Neural progenitor cell (in vitro differentiated cells): Measurements from ENCODE around the gene TLX1.

Experiments
- CTCF ChIP-seq: fragments of 200-600 bp; sonication (generic); IDR thresholded peaks from 2 replicates; pipeline ENCODE4 v1.5.1; 2017; ENCODE audit warnings: antibody characterized with exemption, mild to moderate bottlenecking
- EZH2 ChIP-seq: fragments of 200-600 bp; sonication (generic); IDR thresholded peaks from 2 replicates; pipeline ENCODE4 v1.6.1; 2017; ENCODE audit warnings: antibody characterized with exemption, mild to moderate bottlenecking, moderate library complexity

DNA sequence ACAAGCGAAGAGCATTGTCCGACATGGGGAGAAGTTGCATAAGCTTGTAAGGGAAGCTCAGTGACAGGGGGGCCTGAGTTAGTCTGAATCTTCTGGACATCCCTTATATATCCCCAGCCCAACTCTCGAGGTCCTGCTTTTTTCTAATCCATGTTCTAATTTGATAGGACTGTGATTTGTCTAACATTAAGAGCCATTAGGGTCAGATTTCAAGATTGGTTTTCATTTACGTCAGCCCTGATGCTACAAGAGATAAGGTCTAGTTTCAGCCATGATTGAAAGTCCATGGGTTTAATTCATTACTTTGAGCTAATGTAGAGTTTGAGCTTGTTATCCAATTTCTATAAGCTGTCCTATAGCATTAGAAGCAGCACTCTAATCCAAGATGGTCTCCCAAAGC, 20.3 kb downstream of the TLX1 start:
- TF ChIP-seq EZH2 (no peak), CTCF (no peak)
